Cardiac fibroblast (primary cell): ENCODE results near the gene IARS1.

Experiments used
- DNase-seq, 2 donors: peaks; one replicate each; pipeline versions ENCODE4 v3.0.0 to v3.0.0-alpha.2; 2010; ENCODE audit warnings: low read depth in 2 of 2
- H3K4me3 ChIP-seq, 2 donors: replicated peaks in 1 of 2; 1 replicate in 1 of 2; 2 replicates in 1 of 2; pipeline ENCODE4 v1.5.1; 2011; ENCODE audit warnings: low read depth in 2 of 2, low read length in 2 of 2, mild to moderate bottlenecking in 2 of 2, moderate library complexity in 1 of 2
- CTCF ChIP-seq: IDR thresholded peaks from one replicate; pipeline ENCODE4 v1.5.1; 2011; ENCODE audit warnings: low read depth, mild to moderate bottlenecking, low read length, inconsistent platforms

IARS1 gene

GRCh38 chr9:92254381-92255337, 38.8 kb downstream of the IARS1 start:
- H3K4me3 ChIP-seq, result no peak overlapping the region
- DNase-seq, result no peak

GRCh38 chr9:92253656-92254055, 39.8 kb downstream of the IARS1 start:
- no peak for DNase-seq
- no peak overlapping the region for H3K4me3 ChIP-seq
- no peak for TF ChIP-seq CTCF

More at GRCh38 chr9:92254381-92255337, 38.8 kb downstream of the IARS1 start:
- no peak for TF ChIP-seq CTCF

DNA sequence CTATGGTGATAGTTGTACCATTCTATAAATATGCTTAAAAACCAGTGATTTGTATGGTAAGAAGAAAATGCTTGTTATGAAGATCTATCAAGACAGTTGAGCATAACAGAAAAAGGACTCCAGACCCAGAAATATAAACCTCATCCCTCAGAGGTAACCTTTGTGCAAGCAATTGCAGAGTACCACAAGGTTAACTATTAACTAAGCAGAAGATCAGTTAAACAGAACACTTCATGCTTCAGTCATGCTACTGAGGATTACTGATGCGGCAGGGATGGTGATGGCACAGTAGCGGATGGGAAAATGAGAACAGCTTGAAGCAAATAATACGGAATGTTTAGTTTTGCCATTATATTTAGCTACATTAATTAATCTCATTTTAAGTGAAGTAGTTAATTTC, 45.5 kb downstream of the IARS1 start:
- TF ChIP-seq CTCF, result no peak
- no peak overlapping the region for H3K4me3 ChIP-seq
- DNase-seq, result no peak

DNA sequence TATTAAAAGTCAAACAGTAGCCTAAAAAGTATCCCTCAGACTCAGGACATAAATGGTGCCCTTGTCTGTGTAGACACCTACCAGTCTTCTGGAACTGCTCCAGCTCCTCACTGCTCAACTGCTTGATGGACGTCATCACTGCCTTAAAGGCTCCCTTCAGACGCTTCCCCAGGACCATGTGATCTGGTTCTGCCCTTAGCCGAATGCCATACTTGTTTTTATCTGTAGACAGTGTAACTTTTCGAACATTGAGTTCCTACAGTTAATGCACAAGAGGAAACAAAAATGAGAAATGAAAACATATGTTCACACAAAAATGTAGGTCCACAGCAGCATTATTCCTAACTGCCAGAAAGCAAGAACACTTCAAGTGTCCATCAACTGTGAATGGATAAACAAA, 46.2 kb downstream of the IARS1 start:
- no peak for TF ChIP-seq CTCF
- peak; percentile 74 to 89 for DNase-seq
- no peak overlapping the region for H3K4me3 ChIP-seq

DNA sequence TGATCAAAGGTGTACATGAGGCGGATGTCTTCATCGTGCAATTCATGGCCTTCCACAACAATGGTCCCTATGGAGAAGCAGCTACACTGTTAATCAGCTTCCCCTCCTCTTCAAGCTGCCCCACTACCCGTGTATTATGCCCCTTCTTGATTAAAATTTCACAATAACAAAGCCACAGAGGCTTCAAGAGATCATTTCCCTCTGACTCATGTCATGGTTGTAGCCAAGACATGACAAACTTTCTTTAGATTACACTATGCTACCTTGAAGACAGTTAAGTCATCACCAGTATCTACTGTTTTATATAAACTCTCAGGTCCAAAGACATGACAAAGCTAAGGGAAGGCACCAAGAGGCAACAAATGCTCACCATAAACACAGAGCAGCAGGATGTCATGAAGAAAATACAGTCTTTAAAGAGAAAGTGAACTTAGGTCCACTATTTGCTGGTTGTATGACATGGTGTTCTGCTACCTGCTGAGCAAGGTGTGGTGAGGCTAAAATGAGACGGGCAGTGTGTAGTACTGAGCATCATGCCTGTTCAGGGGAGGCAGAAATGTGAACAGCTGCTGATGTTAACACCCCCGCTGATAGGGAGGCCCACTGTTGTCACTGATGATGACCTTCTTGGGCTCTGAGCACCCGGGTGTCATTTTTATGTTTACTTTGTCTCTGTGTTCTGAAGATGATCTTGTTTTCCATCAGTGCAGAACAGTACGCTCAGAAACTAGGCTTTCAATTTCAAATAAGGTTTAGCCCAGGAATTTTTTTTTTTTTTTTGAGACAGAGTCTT, 48.3 kb downstream of the IARS1 start:
- H3K4me3 ChIP-seq, result no peak overlapping the region
- TF ChIP-seq CTCF, result no peak
- DNase-seq, result peak; percentile 54 to 88
